Measurements from ENCODE around the gene PRR19.

DNA sequence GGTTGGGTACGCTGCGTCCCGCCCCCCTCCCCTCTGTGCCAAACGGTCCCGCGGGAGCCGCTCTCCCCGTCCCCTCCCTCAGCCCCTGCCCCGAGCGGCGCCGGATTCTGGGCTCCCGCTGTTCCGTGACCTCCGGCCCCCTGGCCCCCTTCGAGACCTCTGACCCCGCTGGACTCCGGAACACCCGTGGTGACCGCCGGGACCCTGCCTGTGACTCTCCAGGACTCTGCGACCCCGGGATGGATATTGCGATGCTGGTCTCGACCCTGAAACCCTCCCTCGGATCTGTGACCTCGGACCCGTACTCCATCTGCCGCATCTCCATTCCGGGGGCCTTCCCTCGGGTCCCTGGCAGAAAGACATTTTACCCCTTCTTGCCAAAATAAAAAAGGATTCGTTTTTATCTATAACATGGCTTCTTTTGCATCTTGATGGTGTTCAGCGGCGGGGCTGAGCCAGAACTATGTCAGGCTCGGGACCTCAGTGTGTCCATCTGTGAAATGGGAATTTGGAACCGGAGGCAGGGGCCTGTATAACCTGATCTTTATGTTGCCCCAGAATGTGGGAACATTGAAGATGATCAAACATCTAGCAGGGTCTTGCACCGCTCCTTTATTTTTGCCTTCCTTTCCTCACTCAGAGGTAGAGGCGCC is 22.8 kb downstream of the PRR19 start:
- TF ChIP-seq, protein P1, sequence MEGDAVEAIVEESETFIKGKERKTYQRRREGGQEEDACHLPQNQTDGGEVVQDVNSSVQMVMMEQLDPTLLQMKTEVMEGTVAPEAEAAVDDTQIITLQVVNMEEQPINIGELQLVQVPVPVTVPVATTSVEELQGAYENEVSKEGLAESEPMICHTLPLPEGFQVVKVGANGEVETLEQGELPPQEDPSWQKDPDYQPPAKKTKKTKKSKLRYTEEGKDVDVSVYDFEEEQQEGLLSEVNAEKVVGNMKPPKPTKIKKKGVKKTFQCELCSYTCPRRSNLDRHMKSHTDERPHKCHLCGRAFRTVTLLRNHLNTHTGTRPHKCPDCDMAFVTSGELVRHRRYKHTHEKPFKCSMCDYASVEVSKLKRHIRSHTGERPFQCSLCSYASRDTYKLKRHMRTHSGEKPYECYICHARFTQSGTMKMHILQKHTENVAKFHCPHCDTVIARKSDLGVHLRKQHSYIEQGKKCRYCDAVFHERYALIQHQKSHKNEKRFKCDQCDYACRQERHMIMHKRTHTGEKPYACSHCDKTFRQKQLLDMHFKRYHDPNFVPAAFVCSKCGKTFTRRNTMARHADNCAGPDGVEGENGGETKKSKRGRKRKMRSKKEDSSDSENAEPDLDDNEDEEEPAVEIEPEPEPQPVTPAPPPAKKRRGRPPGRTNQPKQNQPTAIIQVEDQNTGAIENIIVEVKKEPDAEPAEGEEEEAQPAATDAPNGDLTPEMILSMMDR (IDR thresholded peaks at IDR 0.05; ENCODE audit: low read depth, low read length, poor library complexity, severe bottlenecking) = no peak
- TF ChIP-seq EZH2phosphoT487 (IDR thresholded peaks at IDR 0.05; ENCODE audit: borderline replicate concordance, low read length) = no peak

Measured in DOHH2 (cell line).